Gastrocnemius medialis (tissue), 4 donors: ENCODE results near the gene EVC. TPM values are rescaled to one million over a fixed set of nuclear protein-coding genes. Genes with fewer than 3 reads are reported as not detected.

ENCODE experiments used
- ATAC-seq, 2 donors: fragments of 150-250 bp; one replicate each; pipeline ENCODE4 v1.9.1; 2016
- DNase-seq, 2 donors: peaks; one replicate each; pipeline ENCODE4 v3.0.0-alpha.2; 2019
- H3K27ac ChIP-seq, 4 donors: fragments of 200-600 bp; sonication (generic); 1 replicate in 1 of 4; 2 replicates in 3 of 4; pipeline ENCODE4 v1.5.1; 2016 to 2018; ENCODE audit warnings: mild to moderate bottlenecking in 2 of 4, moderate library complexity in 1 of 4
- H3K27me3 ChIP-seq, 3 donors: fragments of 200-600 bp; sonication (generic) in 2 of 3; 1 replicate in 1 of 3; 2 replicates in 2 of 3; pipeline versions ENCODE4 v1.5.1 to v1.6.0; 2016 to 2019; ENCODE audit warnings: mild to moderate bottlenecking in 1 of 3, moderate library complexity in 1 of 3
- H3K36me3 ChIP-seq, 2 donors: fragments of 200-600 bp; sonication (generic) in 1 of 2; one replicate each; pipeline ENCODE4 v1.5.1; 2017 to 2018
- H3K4me1 ChIP-seq, 2 donors: fragments of 200-600 bp; sonication (generic) in 1 of 2; one replicate each; pipeline ENCODE4 v1.5.1; 2016 to 2017; ENCODE audit warnings: mild to moderate bottlenecking in 2 of 2
- H3K4me3 ChIP-seq, 4 donors: fragments of 200-600 bp; sonication (generic) in 3 of 4; 1 replicate in 1 of 4; 2 replicates in 3 of 4; pipeline ENCODE4 v1.5.1; 2016 to 2019; ENCODE audit warnings: mild to moderate bottlenecking in 2 of 4
- H3K9me3 ChIP-seq, 3 donors: fragments of 200-600 bp; sonication (generic) in 2 of 3; 1 replicate in 1 of 3; 2 replicates in 2 of 3; pipeline ENCODE4 v1.5.1; 2016 to 2019
- POLR2A ChIP-seq, 2 donors: fragments of 450-650 bp; IDR thresholded peaks; one replicate each; pipeline ENCODE4 v1.6.1; 2017; ENCODE audit warnings: antibody characterized with exemption in 2 of 2, mild to moderate bottlenecking in 2 of 2, moderate library complexity in 2 of 2
- in situ Hi-C, 4 donors: fragments of 200-750 bp; cut with MboI; loops; one replicate each; pipeline versions ENCODE4 v1.15.0 to v1.8.0; 2017; ENCODE audit warnings: low sequenced_read_pairs in 4 of 4
- intact Hi-C: fragments of 100-400 bp; cut with DNase I; formaldehyde crosslinking; loops from one replicate; pipeline ENCODE4 v1.15.1; 2023; ENCODE audit warnings: low total_unique reads
- total RNA-seq, 4 donors: library from RNA; depleted of rRNA; stranded (reverse); fragments of >200 nt; gene quantifications; one replicate each; pipeline versions ENCODE4 v1.1.0 to v1.2.3, GENCODE V29; 2016
- TF ChIP-seq, protein P1 (sequence below), 5 experiments: fragments of 450-650 bp in 3 of 5; fragments of 200-600 bp in 2 of 5; sonication (generic) in 2 of 5; IDR thresholded peaks in 4 of 5; conservative IDR thresholded peaks in 1 of 5; 1 replicate in 4 of 5; 2 replicates in 1 of 5; pipeline ENCODE4 v1.5.1; 2016 to 2019; ENCODE audit warnings: antibody characterized with exemption in 5 of 5, mild to moderate bottlenecking in 3 of 5, moderate library complexity in 3 of 5

The EVC gene
- total RNA-seq, 4 donors from 2014 or later = 1.5 to 9.8 (median 2.0) TPM

DNA sequence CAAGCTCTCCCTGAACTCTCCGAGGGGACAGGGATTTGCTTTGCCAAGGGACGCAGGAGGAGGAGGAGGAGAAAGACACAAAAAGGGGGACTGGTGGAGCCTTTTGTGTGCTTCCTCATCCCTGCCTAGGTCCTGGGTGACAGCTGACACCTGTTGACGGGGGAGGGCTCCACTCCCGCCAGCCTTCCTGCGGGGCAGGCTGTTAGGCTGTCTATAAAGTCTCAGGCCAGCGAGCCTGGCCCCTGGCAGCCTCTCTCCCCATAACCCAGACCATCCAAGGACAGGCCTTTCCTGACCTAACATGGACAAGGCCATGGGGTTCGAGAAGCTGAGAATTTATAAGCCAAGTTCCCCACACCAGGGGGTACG, 1.8 kb upstream of the EVC start:
- H3K4me1 ChIP-seq = no peaks in the 10 kb centered on the region
- in situ Hi-C loops = no loop called here
- H3K4me3 ChIP-seq = peak overlapping the region in 2 of 4 donors; percentile 46 to 59

DNA sequence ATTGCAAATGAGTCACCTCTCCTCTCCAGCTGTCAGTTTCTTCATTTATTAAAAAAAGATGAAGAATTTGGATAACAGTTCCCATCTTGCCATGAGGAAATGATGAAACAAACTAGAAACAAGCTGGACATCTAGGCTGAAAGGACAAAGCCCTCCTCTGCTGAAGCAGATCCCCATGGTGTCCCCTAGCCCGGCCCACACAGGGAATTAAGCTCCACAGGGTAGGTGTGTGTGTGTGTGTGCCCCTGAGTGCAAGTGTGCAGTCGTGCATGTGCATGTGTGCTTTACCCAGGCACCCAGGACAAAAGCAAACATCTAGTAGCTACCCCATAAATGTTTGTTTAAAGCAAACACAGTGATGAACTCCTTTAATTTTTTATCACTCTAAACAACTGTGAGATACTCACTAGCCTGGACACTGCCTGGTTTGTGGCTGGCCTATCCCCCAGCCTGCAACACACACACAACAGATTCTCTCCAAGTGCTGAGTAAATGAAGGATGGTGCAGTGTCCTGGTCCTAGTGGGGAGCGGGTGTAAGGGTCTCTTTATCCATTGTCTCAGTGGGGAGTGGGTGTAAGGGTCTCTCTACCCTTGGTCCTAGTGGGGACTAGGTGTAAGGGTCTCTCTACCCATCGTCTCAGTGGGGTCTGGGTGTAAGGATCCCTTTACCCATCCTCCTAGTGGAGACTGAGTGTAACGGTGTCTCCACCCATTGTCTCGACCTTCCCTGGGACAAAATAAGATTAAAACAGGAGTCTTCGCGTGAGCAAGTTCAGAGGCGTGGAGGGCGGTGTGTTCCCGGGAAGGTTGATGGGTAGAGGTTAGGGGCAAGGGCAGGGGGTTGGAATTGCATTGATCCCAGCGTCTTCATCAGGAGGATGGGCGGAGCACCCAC, 688 bp upstream of the EVC start:
- in situ Hi-C loops = no loop called here
- H3K27me3 ChIP-seq = peaks cover 8 to 23% (median 16%) of the 10 kb centered on the region in 3 donors

More for the DNA sequence above, 1.8 kb upstream of the EVC start:
- peak overlapping the region; percentile 59 to 75 (median 70) for H3K27ac ChIP-seq
- H3K36me3 ChIP-seq = no peaks in the 10 kb centered on the region
- DNase-seq = no peak
- no peaks in the 10 kb centered on the region for H3K9me3 ChIP-seq
- peaks cover 8 to 23% (median 16%) of the 10 kb centered on the region in 3 donors for H3K27me3 ChIP-seq
- ATAC-seq = no peak
- intact Hi-C loops = no loop called here
- TF ChIP-seq, protein P1, sequence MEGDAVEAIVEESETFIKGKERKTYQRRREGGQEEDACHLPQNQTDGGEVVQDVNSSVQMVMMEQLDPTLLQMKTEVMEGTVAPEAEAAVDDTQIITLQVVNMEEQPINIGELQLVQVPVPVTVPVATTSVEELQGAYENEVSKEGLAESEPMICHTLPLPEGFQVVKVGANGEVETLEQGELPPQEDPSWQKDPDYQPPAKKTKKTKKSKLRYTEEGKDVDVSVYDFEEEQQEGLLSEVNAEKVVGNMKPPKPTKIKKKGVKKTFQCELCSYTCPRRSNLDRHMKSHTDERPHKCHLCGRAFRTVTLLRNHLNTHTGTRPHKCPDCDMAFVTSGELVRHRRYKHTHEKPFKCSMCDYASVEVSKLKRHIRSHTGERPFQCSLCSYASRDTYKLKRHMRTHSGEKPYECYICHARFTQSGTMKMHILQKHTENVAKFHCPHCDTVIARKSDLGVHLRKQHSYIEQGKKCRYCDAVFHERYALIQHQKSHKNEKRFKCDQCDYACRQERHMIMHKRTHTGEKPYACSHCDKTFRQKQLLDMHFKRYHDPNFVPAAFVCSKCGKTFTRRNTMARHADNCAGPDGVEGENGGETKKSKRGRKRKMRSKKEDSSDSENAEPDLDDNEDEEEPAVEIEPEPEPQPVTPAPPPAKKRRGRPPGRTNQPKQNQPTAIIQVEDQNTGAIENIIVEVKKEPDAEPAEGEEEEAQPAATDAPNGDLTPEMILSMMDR (IDR thresholded peaks at IDR 0.05 in 4 of 5, conservative IDR thresholded peaks at IDR 0.05 in 1 of 5) = no peak
- no peak for TF ChIP-seq POLR2A (IDR thresholded peaks at IDR 0.05)

DNA sequence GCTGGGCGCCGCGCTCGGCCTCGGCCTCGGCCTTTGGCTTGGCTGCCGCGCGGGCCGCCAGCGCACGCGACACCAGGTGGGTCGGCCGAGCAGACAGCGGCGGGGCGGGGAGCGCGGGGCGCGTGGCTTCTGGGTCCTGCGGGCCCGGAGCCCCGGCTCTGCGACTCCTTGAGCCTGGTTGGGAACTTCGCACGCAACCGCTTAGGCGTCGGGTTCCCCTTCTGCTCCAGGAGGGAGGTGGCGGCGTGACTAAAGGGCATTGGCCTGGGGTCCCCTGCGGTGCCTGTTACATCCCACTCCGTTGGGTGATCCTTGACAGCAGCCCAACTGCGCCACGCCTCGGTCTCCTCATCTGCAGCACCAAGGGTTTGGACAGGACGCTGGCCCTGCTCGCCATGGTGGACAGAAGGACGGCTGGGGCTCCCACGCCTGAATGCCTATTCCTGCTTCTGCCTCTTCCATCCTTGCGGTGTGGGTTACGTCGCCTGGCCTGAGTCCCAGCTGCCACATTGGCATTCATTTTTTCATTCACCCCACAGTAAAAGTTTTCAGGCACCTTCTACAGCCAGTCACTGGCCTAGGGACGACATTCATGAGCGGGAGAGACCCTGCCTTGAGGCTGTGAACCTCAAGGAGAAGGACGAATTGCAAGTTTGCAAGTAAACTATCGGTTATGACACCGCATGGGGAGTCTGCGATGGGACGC, 631 bp downstream of the EVC start:
- Histone ChIP-seq H3K36me3 (no peaks in the 10 kb centered on the region), H3K4me3 (peak overlapping the region; percentile 15 to 47 (median 36)), H3K9me3 (no peaks in the 10 kb centered on the region), H3K27ac (no peak overlapping the region), H3K4me1 (no peaks in the 10 kb centered on the region), H3K27me3 (peaks cover 8 to 23% (median 14%) of the 10 kb centered on the region in 3 donors)
- in situ Hi-C loops = no loop called here
- no peak for DNase-seq
- TF ChIP-seq, protein P1 (IDR thresholded peaks at IDR 0.05 in 4 of 5, conservative IDR thresholded peaks at IDR 0.05 in 1 of 5) = no peak
- no peak for TF ChIP-seq POLR2A (IDR thresholded peaks at IDR 0.05)
- peak in 1 of 2 donors; percentile 3 for ATAC-seq
- intact Hi-C loops = loop anchor here (5.0 kb wide), 1 partner anchor 36 kb away; no protein-coding TSS in a partner anchor

More for the DNA sequence above, 688 bp upstream of the EVC start:
- H3K9me3 ChIP-seq = no peaks in the 10 kb centered on the region
- peak overlapping the region; percentile 39 to 47 (median 43) for H3K4me3 ChIP-seq
- ATAC-seq (no peak), DNase-seq (no peak)
- no peaks in the 10 kb centered on the region for H3K4me1 ChIP-seq
- intact Hi-C loops = loop anchor here (5.0 kb wide), 1 partner anchor 37 kb away; no protein-coding TSS in a partner anchor
- peak overlapping the region; percentile 32 to 67 (median 54) for H3K27ac ChIP-seq
- H3K36me3 ChIP-seq = no peaks in the 10 kb centered on the region
- TF ChIP-seq, protein P1 (IDR thresholded peaks at IDR 0.05 in 4 of 5, conservative IDR thresholded peaks at IDR 0.05 in 1 of 5) = no peak
- TF ChIP-seq POLR2A (IDR thresholded peaks at IDR 0.05) = no peak

DNA sequence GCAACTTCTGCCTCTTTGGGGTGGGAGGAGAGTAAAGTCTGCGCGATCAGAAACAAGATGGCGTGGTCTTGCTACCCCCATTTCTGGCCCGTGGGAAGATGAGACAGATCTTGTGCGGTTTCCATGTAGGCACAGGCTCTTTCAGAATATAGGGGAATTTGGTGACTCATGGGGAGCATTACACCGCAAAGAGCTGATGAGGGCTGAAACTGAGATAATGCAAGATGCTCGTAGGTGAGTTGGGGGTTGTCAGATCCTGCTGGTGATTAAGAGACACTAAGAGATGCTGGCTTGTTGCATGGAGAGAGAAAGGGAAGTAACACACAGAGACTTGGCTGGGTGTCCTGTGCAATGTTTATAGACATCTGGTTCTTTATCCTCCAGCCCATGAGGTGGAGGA, 1.5 kb downstream of the EVC start:
- TF ChIP-seq, protein P1 (IDR thresholded peaks at IDR 0.05 in 4 of 5, conservative IDR thresholded peaks at IDR 0.05 in 1 of 5) = no peak
- no peak for TF ChIP-seq POLR2A (IDR thresholded peaks at IDR 0.05)
- H3K4me1 ChIP-seq = no peaks in the 10 kb centered on the region

More for the DNA sequence above, 1.5 kb downstream of the EVC start:
- ATAC-seq (no peak), DNase-seq (no peak)
- in situ Hi-C loops (no loop called here), intact Hi-C loops (loop anchor here (5.0 kb wide), 1 partner anchor 35 kb away; no protein-coding TSS in a partner anchor)
- Histone ChIP-seq H3K9me3 (no peaks in the 10 kb centered on the region), H3K36me3 (no peaks in the 10 kb centered on the region), H3K27me3 (peaks cover 6 to 23% (median 8%) of the 10 kb centered on the region in 3 donors), H3K27ac (no peak overlapping the region), H3K4me3 (no peak overlapping the region)
